HepG2 (cell line): Measurements from ENCODE around the gene CDK7. TPM values are rescaled to one million over a fixed set of nuclear protein-coding genes. Genes with fewer than 3 reads are reported as not detected.

ENCODE experiments used
- AKAP8 ChIP-seq: sonication (generic); formaldehyde crosslinking; IDR thresholded peaks from 2 replicates; pipeline ENCODE4 v1.5.1; 2020; ENCODE audit warnings: mild to moderate bottlenecking, missing genetic modification reagents
- HNF4A ChIP-seq: sonication (generic); formaldehyde crosslinking; IDR thresholded peaks from 2 replicates; pipeline ENCODE4 v1.4.0; 2020; ENCODE audit warnings: missing genetic modification reagents
- KLF16 ChIP-seq, 2 experiments: sonication (generic) in 1 of 2; formaldehyde crosslinking in 1 of 2; IDR thresholded peaks; 2 replicates each; pipeline versions ENCODE4 v1.6.1 to v1.8.0; 2016 to 2023; ENCODE audit warnings: missing genetic modification reagents in 2 of 2, missing compliant biosample characterization in 1 of 2
- KLF6 ChIP-seq: IDR thresholded peaks from 2 replicates; pipeline ENCODE4 v1.8.0; 2016; ENCODE audit warnings: missing biosample characterization, missing genetic modification reagents
- MAFG ChIP-seq: sonication (generic); formaldehyde crosslinking; IDR thresholded peaks from 2 replicates; pipeline ENCODE4 v1.5.1; 2020; ENCODE audit warnings: mild to moderate bottlenecking, missing genetic modification reagents
- MATR3 ChIP-seq: sonication (generic); formaldehyde crosslinking; IDR thresholded peaks from 2 replicates; pipeline ENCODE4 v1.4.0; 2020; ENCODE audit warnings: missing genetic modification reagents
- MEIS1 ChIP-seq: sonication (generic); formaldehyde crosslinking; IDR thresholded peaks from 2 replicates; pipeline ENCODE4 v1.9.0; 2021; ENCODE audit warnings: mild to moderate bottlenecking, missing genetic modification reagents, moderate library complexity, borderline replicate concordance
- MYC ChIP-seq: sonication (generic); formaldehyde crosslinking; IDR thresholded peaks from 2 replicates; pipeline ENCODE4 v1.9.0; 2021; ENCODE audit warnings: missing genetic modification reagents, borderline replicate concordance
- POLR2G ChIP-seq: fragments of 200-400 bp; formaldehyde crosslinking; IDR thresholded peaks from 2 replicates; pipeline ENCODE4 v1.6.1; 2018; ENCODE audit warnings: mild to moderate bottlenecking, low read depth, low read length, moderate library complexity
- RCOR2 ChIP-seq: IDR thresholded peaks from 2 replicates; pipeline ENCODE4 v1.6.1; 2016; ENCODE audit warnings: missing biosample characterization, missing genetic modification reagents
- RORA ChIP-seq: sonication (generic); formaldehyde crosslinking; IDR thresholded peaks from 2 replicates; pipeline ENCODE4 v1.5.0; 2020; ENCODE audit warnings: mild to moderate bottlenecking, missing genetic modification reagents, moderate library complexity
- SAFB2 ChIP-seq: sonication (generic); formaldehyde crosslinking; IDR thresholded peaks from 2 replicates; pipeline ENCODE4 v1.5.1; 2020; ENCODE audit warnings: missing genetic modification reagents, low read depth, mild to moderate bottlenecking, borderline replicate concordance
- SALL2 ChIP-seq: sonication (generic); formaldehyde crosslinking; IDR thresholded peaks from 2 replicates; pipeline ENCODE4 v1.8.1; 2023; ENCODE audit warnings: mild to moderate bottlenecking, missing genetic modification reagents, inconsistent platforms
- ZBTB1 ChIP-seq: sonication (generic); formaldehyde crosslinking; IDR thresholded peaks from 2 replicates; pipeline ENCODE4 v1.4.0; 2020; ENCODE audit warnings: missing genetic modification reagents, borderline replicate concordance
- ZFP90 ChIP-seq: sonication (generic); formaldehyde crosslinking; IDR thresholded peaks from 2 replicates; pipeline ENCODE4 v1.8.0; 2022; ENCODE audit warnings: missing genetic modification reagents, mild to moderate bottlenecking, inconsistent platforms, borderline replicate concordance
- ZNF12 ChIP-seq: sonication (generic); formaldehyde crosslinking; IDR thresholded peaks from 2 replicates; pipeline ENCODE4 v1.5.0; 2020; ENCODE audit warnings: missing genetic modification reagents
- ZNF282 ChIP-seq: fragments of 450-650 bp; IDR thresholded peaks from 2 replicates; pipeline ENCODE4 v1.6.1; 2018; ENCODE audit not compliant: partially characterized antibody
- ZNF367 ChIP-seq: sonication (generic); formaldehyde crosslinking; IDR thresholded peaks from 2 replicates; pipeline ENCODE4 v1.4.0; 2020; ENCODE audit warnings: missing genetic modification reagents, borderline replicate concordance
- ZNF589 ChIP-seq: sonication (generic); formaldehyde crosslinking; conservative IDR thresholded peaks from 2 replicates; pipeline ENCODE4 v1.8.0; 2022; ENCODE audit warnings: mild to moderate bottlenecking, moderate library complexity, missing genetic modification reagents
- ZNF850 ChIP-seq: sonication (generic); formaldehyde crosslinking; conservative IDR thresholded peaks from 2 replicates; pipeline ENCODE4 v1.9.0; 2021; ENCODE audit warnings: mild to moderate bottlenecking, missing genetic modification reagents
- polyA plus RNA-seq, 8 experiments: library from polyadenylated mRNA; depleted of rRNA in 3 of 8; stranded (reverse) in 7 of 8; unstranded in 1 of 8; fragments of >200 nt; fragmentation: Illumina TruSeq in 4 of 8; extraction: Trizol in 4 of 8; gene quantifications; 2 replicates each; pipeline versions ENCODE4 v1.2.1 to v1.2.3, GENCODE V29; 2011 to 2016; ENCODE audit warnings: low read depth in 4 of 8, missing spikeins in 1 of 8, mixed read lengths in 1 of 8; ENCODE audit not compliant: insufficient read depth in 1 of 8
- total RNA-seq, 5 experiments: library from RNA; depleted of rRNA; stranded (reverse); fragments of >200 nt; fragmentation: Illumina TruSeq; extraction: Trizol; gene quantifications; 2 replicates each; pipeline ENCODE4 v1.2.3, GENCODE V29; 2016; ENCODE audit warnings: low read depth in 1 of 5
- TF ChIP-seq, protein P1 (sequence below): sonication (generic); formaldehyde crosslinking; IDR thresholded peaks from 2 replicates; pipeline ENCODE4 v1.4.0; 2020; ENCODE audit warnings: missing genetic modification reagents
- TF ChIP-seq, protein P2 (sequence below): sonication (generic); formaldehyde crosslinking; IDR thresholded peaks from 2 replicates; pipeline ENCODE4 v1.4.0; 2020; ENCODE audit warnings: missing genetic modification reagents
- TF ChIP-seq, protein P3 (sequence below): sonication (generic); formaldehyde crosslinking; IDR thresholded peaks from 2 replicates; pipeline ENCODE4 v1.4.0; 2020; ENCODE audit warnings: mild to moderate bottlenecking, missing genetic modification reagents, borderline replicate concordance
- TF ChIP-seq, protein P4 (sequence below): sonication (generic); formaldehyde crosslinking; IDR thresholded peaks from 2 replicates; pipeline ENCODE4 v1.8.1; 2023; ENCODE audit warnings: mild to moderate bottlenecking, moderate library complexity, missing genetic modification reagents

Gene CDK7
- total and polyA plus RNA-seq, 2 of the 13 experiments (the other 11 are each of a cell fraction or from before 2014, with no cell fraction given): 41.2 to 54.9 TPM

DNA sequence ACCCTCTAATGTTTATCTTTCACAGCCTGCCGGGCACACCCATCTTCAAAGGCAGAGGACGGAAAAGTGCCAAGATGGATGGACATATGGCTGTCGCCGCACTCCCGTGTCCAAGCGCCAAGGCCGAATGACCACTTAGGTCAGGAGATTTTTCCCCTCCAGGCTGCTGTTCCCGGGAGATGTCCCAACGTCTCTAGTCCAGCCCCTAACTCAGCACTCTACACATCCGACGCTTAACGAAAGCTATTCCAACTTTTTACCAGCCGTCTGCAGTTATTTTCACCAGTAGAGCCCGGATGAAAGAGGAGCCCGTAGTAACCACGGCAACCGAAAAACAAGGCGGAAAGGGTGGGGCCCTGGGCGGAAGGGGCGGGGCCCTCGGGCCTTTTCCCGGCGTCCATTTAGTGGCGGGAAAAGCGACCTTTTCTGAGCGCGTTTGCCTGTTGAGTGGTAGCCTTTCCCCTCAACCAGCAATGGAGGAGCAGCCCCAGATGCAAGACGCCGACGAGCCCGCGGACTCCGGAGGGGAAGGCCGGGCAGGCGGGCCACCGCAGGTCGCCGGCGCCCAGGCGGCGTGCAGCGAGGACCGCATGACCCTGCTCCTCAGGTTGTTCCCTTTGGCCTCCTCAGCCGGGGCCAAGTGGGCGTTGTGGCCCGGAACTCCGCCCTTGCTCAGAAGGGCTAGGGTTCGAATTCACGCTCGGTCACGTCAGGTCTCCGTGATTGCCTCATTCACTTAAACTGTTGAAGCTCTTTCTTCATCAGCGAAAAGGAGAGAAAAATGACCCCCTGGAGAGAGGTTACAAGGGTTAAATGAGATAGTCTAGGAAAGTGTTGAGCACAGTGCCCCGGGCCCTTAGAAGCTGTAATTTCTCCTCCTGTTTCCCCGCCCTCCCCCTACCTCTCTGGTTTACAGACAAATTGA, 45.3 kb upstream of the CDK7 start, which contains the start of gene CENPH (continued):
- TF ChIP-seq SALL2 (CRISPR knock-in tag) (0 out of 2 replicates have a peak, but pooled peaks have one; percentile 36), ZNF12 (CRISPR knock-in tag) (peak; percentile 44; the same call in 1 of the 2 replicates), KLF16 (CRISPR knock-in tag; IDR thresholded peaks at IDR 0.05) (peak in 1 of 2 experiments; percentile 76; a peak in 1 of 4 replicates), ZNF850 (CRISPR knock-in tag) (0 out of 2 replicates have a peak, but pooled peaks have one; percentile 63), SAFB2 (peak; percentile 59; the same call in 1 of the 2 replicates), AKAP8 (CRISPR knock-in tag) (peak; percentile 69; the same call in 1 of the 2 replicates), RORA (CRISPR knock-in tag) (no peak), RCOR2 (CRISPR knock-in tag) (no peak), KLF6 (CRISPR knock-in tag) (no peak), MAFG (CRISPR knock-in tag) (no peak), POLR2G (peak; percentile 79), ZNF367 (CRISPR knock-in tag) (no peak), HNF4A (CRISPR knock-in tag) (peak; percentile 30; the same call in 1 of the 2 replicates), ZNF282 (no peak), ZFP90 (CRISPR knock-in tag) (no peak), MYC (CRISPR knock-in tag) (peak; percentile 91; the same call in 1 of the 2 replicates), ZBTB1 (CRISPR knock-in tag) (no peak), MEIS1 (CRISPR knock-in tag) (0 out of 2 replicates have a peak, but pooled peaks have one; percentile 57), ZNF589 (CRISPR knock-in tag) (no peak), MATR3 (CRISPR knock-in tag) (no peak)
- TF ChIP-seq, protein P1, sequence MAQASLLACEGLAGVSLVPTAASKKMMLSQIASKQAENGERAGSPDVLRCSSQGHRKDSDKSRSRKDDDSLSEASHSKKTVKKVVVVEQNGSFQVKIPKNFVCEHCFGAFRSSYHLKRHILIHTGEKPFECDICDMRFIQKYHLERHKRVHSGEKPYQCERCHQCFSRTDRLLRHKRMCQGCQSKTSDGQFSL: no peak
- TF ChIP-seq, protein P2, sequence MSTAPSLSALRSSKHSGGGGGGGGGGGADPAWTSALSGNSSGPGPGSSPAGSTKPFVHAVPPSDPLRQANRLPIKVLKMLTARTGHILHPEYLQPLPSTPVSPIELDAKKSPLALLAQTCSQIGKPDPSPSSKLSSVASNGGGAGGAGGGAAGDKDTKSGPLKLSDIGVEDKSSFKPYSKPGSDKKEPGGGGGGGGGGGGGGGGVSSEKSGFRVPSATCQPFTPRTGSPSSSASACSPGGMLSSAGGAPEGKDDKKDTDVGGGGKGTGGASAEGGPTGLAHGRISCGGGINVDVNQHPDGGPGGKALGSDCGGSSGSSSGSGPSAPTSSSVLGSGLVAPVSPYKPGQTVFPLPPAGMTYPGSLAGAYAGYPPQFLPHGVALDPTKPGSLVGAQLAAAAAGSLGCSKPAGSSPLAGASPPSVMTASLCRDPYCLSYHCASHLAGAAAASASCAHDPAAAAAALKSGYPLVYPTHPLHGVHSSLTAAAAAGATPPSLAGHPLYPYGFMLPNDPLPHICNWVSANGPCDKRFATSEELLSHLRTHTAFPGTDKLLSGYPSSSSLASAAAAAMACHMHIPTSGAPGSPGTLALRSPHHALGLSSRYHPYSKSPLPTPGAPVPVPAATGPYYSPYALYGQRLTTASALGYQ (CRISPR knock-in tag): peak; percentile 25; the same call in 1 of the 2 replicates
- TF ChIP-seq, protein P3, sequence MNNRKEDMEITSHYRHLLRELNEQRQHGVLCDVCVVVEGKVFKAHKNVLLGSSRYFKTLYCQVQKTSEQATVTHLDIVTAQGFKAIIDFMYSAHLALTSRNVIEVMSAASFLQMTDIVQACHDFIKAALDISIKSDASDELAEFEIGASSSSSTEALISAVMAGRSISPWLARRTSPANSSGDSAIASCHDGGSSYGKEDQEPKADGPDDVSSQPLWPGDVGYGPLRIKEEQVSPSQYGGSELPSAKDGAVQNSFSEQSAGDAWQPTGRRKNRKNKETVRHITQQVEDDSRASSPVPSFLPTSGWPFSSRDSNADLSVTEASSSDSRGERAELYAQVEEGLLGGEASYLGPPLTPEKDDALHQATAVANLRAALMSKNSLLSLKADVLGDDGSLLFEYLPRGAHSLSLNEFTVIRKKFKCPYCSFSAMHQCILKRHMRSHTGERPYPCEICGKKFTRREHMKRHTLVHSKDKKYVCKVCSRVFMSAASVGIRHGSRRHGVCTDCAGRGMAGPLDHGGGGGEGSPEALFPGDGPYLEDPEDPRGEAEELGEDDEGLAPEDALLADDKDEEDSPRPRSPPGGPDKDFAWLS (CRISPR knock-in tag): no peak
- TF ChIP-seq, protein P4, sequence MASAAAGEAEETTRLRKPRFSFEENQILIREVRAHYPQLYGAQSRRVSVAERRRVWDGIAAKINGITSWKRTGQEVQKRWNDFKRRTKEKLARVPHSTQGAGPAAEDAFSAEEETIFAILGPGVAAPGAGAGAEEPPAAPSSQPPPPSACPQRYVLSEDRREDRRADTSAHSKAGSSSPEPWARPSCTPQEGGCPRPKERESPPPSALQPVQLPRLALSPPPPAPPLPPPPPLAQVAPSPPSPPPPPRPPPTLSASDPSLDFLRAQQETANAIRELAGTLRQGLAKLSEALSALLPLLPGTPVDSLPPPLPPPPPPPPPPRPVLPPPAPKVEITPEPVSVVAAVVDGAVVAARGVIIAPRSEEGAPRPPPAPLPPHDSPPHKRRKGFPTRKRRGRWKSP (CRISPR knock-in tag): no peak
